H9 (cell line): ENCODE measurements around the gene ZNF487. TPM values are rescaled to one million over a fixed set of nuclear protein-coding genes. Genes with fewer than 3 reads are reported as not detected.
A peak's percentile ranks its signal among the peaks of the same experiment; 100 is the strongest.

Experiments used
- DNase-seq: peaks from one replicate; pipeline ENCODE4 v3.0.0-alpha.2; 2017
- H2AFZ ChIP-seq: one replicate; pipeline ENCODE4 v1.6.1; 2013; ENCODE audit warnings: mild to moderate bottlenecking, low read length, control low read depth, moderate library complexity
- H2AK5ac ChIP-seq: 2 replicates; pipeline ENCODE4 v1.6.1; 2013; ENCODE audit warnings: low read length, control low read depth, mixed read lengths; ENCODE audit not compliant: insufficient read length
- H2BK120ac ChIP-seq: one replicate; pipeline ENCODE4 v1.6.1; 2013; ENCODE audit warnings: low read depth, mild to moderate bottlenecking, low read length, control low read depth, inconsistent platforms; ENCODE audit not compliant: poor library complexity, severe bottlenecking
- H2BK12ac ChIP-seq: 2 replicates; pipeline ENCODE4 v1.6.1; 2013; ENCODE audit warnings: low read length, control low read depth, mixed read lengths, low read depth; ENCODE audit not compliant: insufficient read length
- H2BK15ac ChIP-seq: 2 replicates; pipeline ENCODE4 v1.6.1; 2013; ENCODE audit warnings: low read depth, low read length, control low read depth
- H2BK20ac ChIP-seq: one replicate; pipeline ENCODE4 v1.6.1; 2013; ENCODE audit warnings: low read depth, mild to moderate bottlenecking, low read length, control low read depth, inconsistent platforms; ENCODE audit not compliant: poor library complexity, severe bottlenecking
- H2BK5ac ChIP-seq: 2 replicates; pipeline ENCODE4 v1.6.1; 2013; ENCODE audit warnings: low read length, control low read depth, mixed read lengths; ENCODE audit not compliant: insufficient read length
- H3K14ac ChIP-seq: 2 replicates; pipeline ENCODE4 v1.6.1; 2013; ENCODE audit warnings: low read length, control low read depth; ENCODE audit not compliant: insufficient read depth
- H3K18ac ChIP-seq: 2 replicates; pipeline ENCODE4 v1.6.1; 2013; ENCODE audit warnings: low read depth, mild to moderate bottlenecking, mixed read lengths, low read length, control low read depth; ENCODE audit not compliant: insufficient read length
- H3K23ac ChIP-seq: 2 replicates; pipeline ENCODE4 v1.6.1; 2013; ENCODE audit warnings: low read length, control low read depth, mixed read lengths, low read depth; ENCODE audit not compliant: insufficient read length
- H3K23me2 ChIP-seq: 2 replicates; pipeline ENCODE4 v1.6.1; 2013; ENCODE audit warnings: low read depth, mild to moderate bottlenecking, mixed read lengths, low read length, control low read depth; ENCODE audit not compliant: insufficient read length, poor library complexity, severe bottlenecking
- H3K27ac ChIP-seq: 2 replicates; pipeline ENCODE4 v1.5.1; 2013; ENCODE audit warnings: low read length, control low read depth, mixed read lengths, low read depth; ENCODE audit not compliant: insufficient read length
- H3K27me3 ChIP-seq: 2 replicates; pipeline ENCODE4 v1.6.1; 2013; ENCODE audit warnings: low read length, control low read depth, inconsistent platforms; ENCODE audit not compliant: insufficient read depth
- H3K4ac ChIP-seq: 2 replicates; pipeline ENCODE4 v1.6.1; 2013; ENCODE audit warnings: low read depth, mild to moderate bottlenecking, control low read depth, inconsistent platforms, low read length, moderate library complexity
- H3K4me1 ChIP-seq: 2 replicates; pipeline ENCODE4 v1.6.1; 2013; ENCODE audit warnings: low read length, control low read depth, inconsistent platforms; ENCODE audit not compliant: insufficient read depth
- H3K4me2 ChIP-seq: 2 replicates; pipeline ENCODE4 v1.6.1; 2013; ENCODE audit warnings: low read length, control low read depth, mixed read lengths; ENCODE audit not compliant: insufficient read length, insufficient read depth
- H3K56ac ChIP-seq: 2 replicates; pipeline ENCODE4 v1.6.1; 2013; ENCODE audit warnings: low read depth, mild to moderate bottlenecking, mixed read lengths, low read length, control low read depth; ENCODE audit not compliant: insufficient read length
- H3K79me1 ChIP-seq: 2 replicates; pipeline ENCODE4 v1.6.1; 2013; ENCODE audit warnings: low read depth, mild to moderate bottlenecking, moderate library complexity, low read length, control low read depth, inconsistent platforms; ENCODE audit not compliant: insufficient read depth, poor library complexity, severe bottlenecking
- H3K79me2 ChIP-seq: 2 replicates; pipeline ENCODE4 v1.6.1; 2013; ENCODE audit warnings: low read length, control low read depth, inconsistent platforms; ENCODE audit not compliant: insufficient read depth
- H3K9ac ChIP-seq: 2 replicates; pipeline ENCODE4 v1.6.1; 2013; ENCODE audit warnings: low read length, control low read depth, mixed read lengths; ENCODE audit not compliant: insufficient read length; ENCODE audit errors: extremely low read depth
- H3K9me3 ChIP-seq: one replicate; pipeline ENCODE4 v1.6.1; 2013; ENCODE audit warnings: low read depth, low read length, inconsistent platforms; ENCODE audit not compliant: control insufficient read depth
- H3T11ph ChIP-seq: one replicate; pipeline ENCODE4 v1.6.1; 2013; ENCODE audit warnings: mild to moderate bottlenecking, low read length, control low read depth, inconsistent platforms
- H4K20me1 ChIP-seq: one replicate; pipeline ENCODE4 v1.6.1; 2013; ENCODE audit not compliant: control insufficient read depth, insufficient read length, insufficient read depth
- H4K5ac ChIP-seq: 2 replicates; pipeline ENCODE4 v1.6.1; 2013; ENCODE audit warnings: low read depth, mild to moderate bottlenecking, mixed read lengths, low read length, control low read depth; ENCODE audit not compliant: insufficient read length
- H4K8ac ChIP-seq: replicated peaks from 2 replicates; pipeline ENCODE4 v1.6.1; 2013; ENCODE audit warnings: low read length, control low read depth, mixed read lengths, low read depth; ENCODE audit not compliant: insufficient read length
- H4K91ac ChIP-seq: 2 replicates; pipeline ENCODE4 v1.6.1; 2013; ENCODE audit warnings: low read depth, mild to moderate bottlenecking, moderate library complexity, mixed read lengths, low read length, control low read depth; ENCODE audit not compliant: insufficient read length
- H3K27ac Mint-ChIP-seq, 3 experiments: 2 replicates in 2 of 3; 3 replicates in 1 of 3; pipeline ENCODE4 v1.8.0; 2020 to 2021; ENCODE audit warnings: mixed read lengths in 3 of 3, mild to moderate bottlenecking in 1 of 3, moderate library complexity in 1 of 3
- H3K27me3 Mint-ChIP-seq: 2 replicates; pipeline ENCODE4 v1.8.0; 2021; ENCODE audit warnings: low read depth, mild to moderate bottlenecking, moderate library complexity, mixed read lengths
- H3K36me3 Mint-ChIP-seq, 3 experiments: 2 replicates in 2 of 3; 3 replicates in 1 of 3; pipeline ENCODE4 v1.8.0; 2020 to 2021; ENCODE audit warnings: low read depth in 3 of 3, mixed read lengths in 3 of 3; ENCODE audit not compliant: insufficient read depth in 1 of 3
- H3K4me1 Mint-ChIP-seq, 2 experiments: 2 replicates each; pipeline ENCODE4 v1.8.0; 2020; ENCODE audit warnings: mixed read lengths in 2 of 2
- H3K4me3 Mint-ChIP-seq, 2 experiments: 2 replicates in 1 of 2; 3 replicates in 1 of 2; pipeline ENCODE4 v1.8.0; 2020 to 2021; ENCODE audit warnings: mild to moderate bottlenecking in 2 of 2, mixed read lengths in 2 of 2, moderate library complexity in 1 of 2
- H3K9me3 Mint-ChIP-seq, 2 experiments: 2 replicates in 1 of 2; 3 replicates in 1 of 2; pipeline ENCODE4 v1.8.0; 2020; ENCODE audit warnings: mild to moderate bottlenecking in 2 of 2, mixed read lengths in 2 of 2, moderate library complexity in 1 of 2
- CTCF ChIP-seq: fragments of 200-600 bp; sonication (generic); conservative IDR thresholded peaks from 3 replicates; pipeline ENCODE4 v1.8.0; 2021; ENCODE audit warnings: antibody characterized with exemption, mild to moderate bottlenecking
- WGBS: extraction: QIAGEN DNeasy Blood & Tissue Kit; methylation state at CpG from one replicate; pipeline ENCODE4 v1.1.7; 2013; ENCODE audit warnings: missing lambda C conversion rate, low lambda C conversion rate, mixed read lengths; ENCODE audit not compliant: insufficient read length; ENCODE audit errors: extremely low coverage; 5-methylcytosine and 5-hydroxymethylcytosine counted together
- total RNA-seq: library from RNA; stranded (reverse); gene quantifications from 2 replicates; pipeline ENCODE4 v1.2.1, GENCODE V29; 2021

The ZNF487 gene
- total RNA-seq, 1 experiment from 2014 or later = 1.4 TPM

- Histone ChIP-seq H3K9ac (peak overlapping the region; percentile 72), H3K14ac (peak overlapping the region; percentile 95), H4K91ac (no peak overlapping the region), H2AK5ac (no peak overlapping the region), H3K79me1 (no peaks in the 10 kb centered on the region), H3K9me3 (no peaks in the 10 kb centered on the region), H2BK12ac (peak overlapping the region; percentile 8), H3K4me1 (no peaks in the 10 kb centered on the region), H4K5ac (no peak overlapping the region), H2BK20ac (no peak overlapping the region), H3K79me2 (no peaks in the 10 kb centered on the region), H2BK15ac (no peak overlapping the region), H3K27ac (no peak overlapping the region), H3K23me2 (peaks cover 10% of the 10 kb centered on the region), H3K4ac (no peak overlapping the region; the same call in 1 of the 2 replicates), H2AFZ (no peak overlapping the region), H4K20me1 (no peaks in the 10 kb centered on the region), H3K4me2 (peak overlapping the region; percentile 84), H4K8ac (no peak overlapping the region), H2BK5ac (no peak overlapping the region), H3K23ac (no peak overlapping the region), H3K18ac (peak overlapping the region; percentile 99), H3K56ac (peak overlapping the region; percentile 31), H2BK120ac (peak overlapping the region; percentile 79), H3T11ph (no peak overlapping the region), H3K27me3 (no peaks in the 10 kb centered on the region)
- no peak for TF ChIP-seq CTCF
- Mint-ChIP-seq H3K4me3 (peak overlapping the region; percentile 86 to 94), H3K4me1 (peaks cover 6 to 12% of the 10 kb centered on the region in 2 experiments; a peak in 3 of 4 replicates), H3K27me3 (peaks cover 2% of the 10 kb centered on the region; the same call in 1 of the 2 replicates), H3K9me3 (no peaks in the 10 kb centered on the region), H3K36me3 (peaks cover 0 to 7% (median 2%) of the 10 kb centered on the region in 3 experiments; a peak in 3 of 7 replicates), H3K27ac (peak overlapping the region in 2 of 3 experiments; percentile 90 to 96; a peak in 3 of 7 replicates)
- DNase-seq = no peak
- WGBS = no CpG with 5 or more reads among the region's 30 CpGs
Measured at GRCh38 chr10:43437141-43437870, 395 bp downstream of the ZNF487 start.
